ENCODE data around the gene CTNNBL1. TPM values are rescaled to one million over a fixed set of nuclear protein-coding genes. Genes with fewer than 3 reads are reported as not detected.
"Not testable (repeated sequence)": the region's sequence is repeated elsewhere in the genome, so short reads cannot be mapped to it uniquely, and the experiment has no call there.

CTNNBL1 gene
- total RNA-seq, 4 donors from 2014 or later: 40.4 to 54.3 (median 44.7) TPM

DNA sequence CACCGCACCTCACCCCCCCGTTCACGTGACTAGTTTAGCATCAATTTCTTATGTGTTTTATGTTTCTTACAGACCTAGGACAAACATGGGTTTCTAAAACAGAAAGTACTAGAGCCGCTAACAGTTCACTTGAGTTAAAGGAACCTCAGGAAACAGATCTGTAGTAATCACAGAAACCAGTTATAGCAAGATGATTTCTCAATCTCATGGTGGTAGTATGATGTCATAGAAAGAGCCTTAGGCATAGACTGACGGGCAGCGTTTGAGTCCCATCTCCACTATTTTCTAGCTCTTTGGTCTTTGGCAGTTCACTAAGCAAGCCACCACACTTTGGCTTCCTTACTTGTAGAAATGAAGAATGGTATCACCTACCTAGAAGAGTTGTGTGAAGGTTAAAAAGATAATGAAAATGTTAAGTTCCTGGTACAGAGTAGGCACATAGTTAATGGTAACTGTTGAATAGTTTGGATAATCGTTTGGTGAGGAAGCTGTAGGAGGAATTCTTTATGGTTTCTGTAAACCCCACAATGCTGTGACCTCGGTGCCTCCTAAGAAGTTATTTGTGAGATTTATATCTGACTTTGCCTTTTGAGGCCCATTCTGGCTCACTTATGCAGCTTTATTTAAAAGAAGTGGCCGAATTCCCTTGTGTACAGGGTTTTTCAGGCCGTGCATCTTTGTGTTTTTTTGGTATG is 21.3 kb downstream of the CTNNBL1 start:
- intact Hi-C loops (cut with DNase I): no loop called here
- Histone ChIP-seq H3K36me3 (no peaks in the 10 kb centered on the region), H3K4me1 (peaks cover 27 to 31% (median 29%) of the 10 kb centered on the region in 4 donors), H3K27ac (replicated peaks in 1 of 4) (no peak overlapping the region), H3K27me3 (no peaks in the 10 kb centered on the region), H3K4me3 (no peak overlapping the region), H3K9me3 (no peaks in the 10 kb centered on the region)
- TF ChIP-seq POLR2A (IDR thresholded peaks at IDR 0.05; ENCODE audit: low read depth) (no peak), CTCF (IDR thresholded peaks at IDR 0.05) (no peak), EP300 (IDR thresholded peaks at IDR 0.05) (no peak), POLR2AphosphoS5 (IDR thresholded peaks at IDR 0.05) (no peak)
- no peak for DNase-seq (ENCODE audit: extremely low spot score)
- 85% methylated on average over 10 of the region's 10 CpGs for WGBS

GRCh38 chr20:37721751-37722150 is 27.9 kb downstream of the CTNNBL1 start:
- Histone ChIP-seq H3K4me3 (no peak overlapping the region), H3K27ac (replicated peaks in 1 of 4) (no peak overlapping the region), H3K27me3 (no peaks in the 10 kb centered on the region), H3K9me3 (peaks cover 0 to 5% (median 2%) of the 10 kb centered on the region in 4 donors), H3K36me3 (no peaks in the 10 kb centered on the region), H3K4me1 (peaks cover 6 to 12% (median 9%) of the 10 kb centered on the region in 4 donors)
- 97% methylated on average over 1 of the region's 1 CpG for WGBS
- DNase-seq (ENCODE audit: extremely low spot score): no peak
- intact Hi-C loops (cut with DNase I): no loop called here
- TF ChIP-seq EP300 (IDR thresholded peaks at IDR 0.05) (no peak), POLR2A (IDR thresholded peaks at IDR 0.05; ENCODE audit: low read depth) (no peak), CTCF (IDR thresholded peaks at IDR 0.05) (no peak), POLR2AphosphoS5 (IDR thresholded peaks at IDR 0.05) (no peak)

DNA sequence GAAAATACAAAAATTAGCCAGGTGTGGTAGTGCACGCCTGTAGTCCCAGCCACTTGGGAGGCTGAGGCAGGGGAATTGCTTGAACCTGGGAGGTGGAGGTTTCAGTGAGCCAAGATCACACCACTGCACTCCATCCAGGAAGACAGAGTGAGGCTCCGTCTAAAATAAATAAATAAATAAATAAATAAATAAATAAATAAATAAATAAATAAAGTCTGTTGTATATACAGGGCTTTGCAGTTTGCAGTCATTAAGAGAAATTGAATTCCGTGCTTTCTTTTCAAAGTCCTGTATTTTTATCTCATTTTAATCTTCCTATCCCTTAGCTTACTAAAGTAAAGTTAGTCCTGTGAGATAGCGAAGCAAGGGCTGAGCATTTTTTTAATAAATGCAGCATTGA is 28.5 kb downstream of the CTNNBL1 start:
- H3K27me3 ChIP-seq; H3K9me3 ChIP-seq; DNase-seq (ENCODE audit: extremely low spot score); H3K4me3 ChIP-seq; intact Hi-C loops (cut with DNase I); H3K36me3 ChIP-seq; H3K27ac ChIP-seq (replicated peaks in 1 of 4): not testable (repeated sequence)
- peaks cover 12 to 18% (median 15%) of the 10 kb centered on the region in 4 donors for H3K4me1 ChIP-seq
- 96% methylated on average over 4 of the region's 4 CpGs for WGBS

GRCh38 chr20:37723668-37724067 is 29.8 kb downstream of the CTNNBL1 start:
- H3K27ac ChIP-seq (replicated peaks in 1 of 4): no peak overlapping the region
- H3K4me1 ChIP-seq: peaks cover 25 to 31% (median 27%) of the 10 kb centered on the region in 4 donors
- H3K9me3 ChIP-seq: peaks cover 0 to 5% (median 2%) of the 10 kb centered on the region in 4 donors
- no peaks in the 10 kb centered on the region for H3K27me3 ChIP-seq
- no peak for DNase-seq (ENCODE audit: extremely low spot score)
- intact Hi-C loops (cut with DNase I): no loop called here
- no peaks in the 10 kb centered on the region for H3K36me3 ChIP-seq
- no peak for TF ChIP-seq POLR2AphosphoS5 (IDR thresholded peaks at IDR 0.05)
- TF ChIP-seq POLR2A (IDR thresholded peaks at IDR 0.05; ENCODE audit: low read depth): no peak
- no peak for TF ChIP-seq CTCF (IDR thresholded peaks at IDR 0.05)
- TF ChIP-seq EP300 (IDR thresholded peaks at IDR 0.05): no peak
- no peak overlapping the region for H3K4me3 ChIP-seq

- H3K4me1 ChIP-seq: peaks cover 40 to 46% (median 42%) of the 10 kb centered on the region in 4 donors
- no peaks in the 10 kb centered on the region for H3K36me3 ChIP-seq
- H3K27me3 ChIP-seq: no peaks in the 10 kb centered on the region
- intact Hi-C loops (cut with DNase I): no loop called here
- no peak for TF ChIP-seq POLR2AphosphoS5 (IDR thresholded peaks at IDR 0.05)
- TF ChIP-seq EP300 (IDR thresholded peaks at IDR 0.05): no peak
- no peak for TF ChIP-seq CTCF (IDR thresholded peaks at IDR 0.05)
- TF ChIP-seq POLR2A (IDR thresholded peaks at IDR 0.05; ENCODE audit: low read depth): no peak
- no peak overlapping the region for H3K27ac ChIP-seq (replicated peaks in 1 of 4)
- 97% methylated on average over 7 of the region's 7 CpGs for WGBS
- no peak overlapping the region for H3K4me3 ChIP-seq
- peaks cover 0 to 5% (median 2%) of the 10 kb centered on the region in 4 donors for H3K9me3 ChIP-seq
- no peak for DNase-seq (ENCODE audit: extremely low spot score)
Measured at GRCh38 chr20:37725165-37725564, 31.3 kb downstream of the CTNNBL1 start.

Measured in esophagus muscularis mucosa (tissue), 4 donors.